ENCODE measurements around the gene TENT5C.
"Not testable (repeated sequence)": the region's sequence is repeated elsewhere in the genome, so short reads cannot be mapped to it uniquely, and the experiment has no call there.

Gene TENT5C

GRCh38 chr1:117605774-117606648 lies at the start of gene TENT5C:
Gene TENT5C (plus strand): TSS chr1:117606048. CDS start chr1:117622869, 16,821 bp downstream.
- DNase-seq = peak; percentile 93

GRCh38 chr1:117556341-117556740 lies 49.5 kb upstream of the TENT5C start:
- no peak for DNase-seq

- no peak for DNase-seq
These were observed 48.9 kb upstream of the TENT5C start for GRCh38 chr1:117556976-117557375.

GRCh38 chr1:117558451-117558850 lies 47.4 kb upstream of the TENT5C start:
- DNase-seq = not testable (repeated sequence)

- no peak for DNase-seq
These were observed 46.7 kb upstream of the TENT5C start for GRCh38 chr1:117559139-117559538.

- no peak for DNase-seq
These were observed 45.9 kb upstream of the TENT5C start for GRCh38 chr1:117559985-117560384.

- DNase-seq = no peak
These were observed 44.8 kb upstream of the TENT5C start for GRCh38 chr1:117561071-117561470.

- DNase-seq = no peak
These were observed 44.3 kb upstream of the TENT5C start for GRCh38 chr1:117561551-117561950.

GRCh38 chr1:117562581-117563491 lies 43.0 kb upstream of the TENT5C start:
- no peak for DNase-seq

GRCh38 chr1:117563492-117563875 lies 42.4 kb upstream of the TENT5C start:
- no peak for DNase-seq

GRCh38 chr1:117564227-117565075 lies 41.4 kb upstream of the TENT5C start:
- no peak for DNase-seq

GRCh38 chr1:117565076-117565556 lies 40.7 kb upstream of the TENT5C start:
- no peak for DNase-seq

- no peak for DNase-seq
These were observed 39.9 kb upstream of the TENT5C start for GRCh38 chr1:117565745-117566455.

- no peak for DNase-seq
These were observed 39.3 kb upstream of the TENT5C start for GRCh38 chr1:117566556-117566955.

- DNase-seq = no peak
These were observed 38.4 kb upstream of the TENT5C start for GRCh38 chr1:117567435-117567834.

- no peak for DNase-seq
These were observed 37.9 kb upstream of the TENT5C start for GRCh38 chr1:117567976-117568375.

GRCh38 chr1:117568999-117569398 lies 36.8 kb upstream of the TENT5C start:
- DNase-seq = no peak

- no peak for DNase-seq
These were observed 36.0 kb upstream of the TENT5C start for GRCh38 chr1:117569856-117570255.

GRCh38 chr1:117570988-117571409 lies 34.8 kb upstream of the TENT5C start:
- DNase-seq = no peak

- no peak for DNase-seq
These were observed 34.4 kb upstream of the TENT5C start for GRCh38 chr1:117571496-117571895.

- DNase-seq = no peak
These were observed 33.3 kb upstream of the TENT5C start for GRCh38 chr1:117572546-117572945.
